PFSK-1 (cell line): ENCODE data around the gene RBBP8.

Source experiments
- FOXP2 ChIP-seq: optimal IDR thresholded peaks from 2 replicates; pipeline ENCODE3; 2011; ENCODE audit warnings: borderline replicate concordance, control low read depth, inconsistent platforms; ENCODE audit not compliant: insufficient read depth; ENCODE audit errors: extremely low read length, extremely low read depth
- POLR2AphosphoS5 ChIP-seq: IDR thresholded peaks from 2 replicates; pipeline ENCODE4 v1.6.1; 2012; ENCODE audit warnings: low read depth, mild to moderate bottlenecking, control low read depth, low read length, moderate library complexity
- SIN3A ChIP-seq: IDR thresholded peaks from 2 replicates; pipeline ENCODE4 v1.6.1; 2012; ENCODE audit warnings: mild to moderate bottlenecking, low read length, moderate library complexity, borderline replicate concordance; ENCODE audit not compliant: insufficient read depth
- TAF1 ChIP-seq: IDR thresholded peaks from 2 replicates; pipeline ENCODE4 v1.6.1; 2012; ENCODE audit warnings: low read length, control low read depth, borderline replicate concordance; ENCODE audit not compliant: insufficient read depth
- TF ChIP-seq, protein P1 (sequence below), 2 experiments: IDR thresholded peaks; 2 replicates each; pipeline versions ENCODE4 v1.6.1 to v1.8.0; 2011 to 2012; ENCODE audit warnings: low read depth in 2 of 2, low read length in 2 of 2, control low read depth in 1 of 2, inconsistent platforms in 1 of 2, mild to moderate bottlenecking in 1 of 2, moderate library complexity in 1 of 2; ENCODE audit not compliant: insufficient read depth in 1 of 2

Gene RBBP8

DNA sequence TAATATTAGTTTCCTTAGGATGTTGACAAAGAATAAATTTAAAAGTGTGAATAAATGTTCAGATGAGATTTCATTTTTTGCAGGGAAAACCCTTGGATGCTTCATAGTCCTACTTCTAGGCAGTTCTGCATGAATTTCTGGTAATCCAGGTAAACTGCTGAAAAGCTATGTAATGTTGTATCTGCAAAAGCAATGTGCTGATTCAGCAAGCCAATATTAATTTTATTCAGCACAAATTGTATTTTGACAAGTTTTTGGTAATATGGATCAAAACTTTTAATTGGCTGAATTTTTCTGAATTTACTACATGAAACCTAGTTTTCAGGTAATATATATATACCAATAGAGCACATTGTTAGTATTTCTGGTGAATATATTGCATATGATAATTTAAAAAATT lies 17.8 kb upstream of the RBBP8 start:
- no peak for TF ChIP-seq SIN3A
- no peak for TF ChIP-seq FOXP2
- no peak for TF ChIP-seq TAF1
- no peak for TF ChIP-seq POLR2AphosphoS5
- TF ChIP-seq, protein P1, sequence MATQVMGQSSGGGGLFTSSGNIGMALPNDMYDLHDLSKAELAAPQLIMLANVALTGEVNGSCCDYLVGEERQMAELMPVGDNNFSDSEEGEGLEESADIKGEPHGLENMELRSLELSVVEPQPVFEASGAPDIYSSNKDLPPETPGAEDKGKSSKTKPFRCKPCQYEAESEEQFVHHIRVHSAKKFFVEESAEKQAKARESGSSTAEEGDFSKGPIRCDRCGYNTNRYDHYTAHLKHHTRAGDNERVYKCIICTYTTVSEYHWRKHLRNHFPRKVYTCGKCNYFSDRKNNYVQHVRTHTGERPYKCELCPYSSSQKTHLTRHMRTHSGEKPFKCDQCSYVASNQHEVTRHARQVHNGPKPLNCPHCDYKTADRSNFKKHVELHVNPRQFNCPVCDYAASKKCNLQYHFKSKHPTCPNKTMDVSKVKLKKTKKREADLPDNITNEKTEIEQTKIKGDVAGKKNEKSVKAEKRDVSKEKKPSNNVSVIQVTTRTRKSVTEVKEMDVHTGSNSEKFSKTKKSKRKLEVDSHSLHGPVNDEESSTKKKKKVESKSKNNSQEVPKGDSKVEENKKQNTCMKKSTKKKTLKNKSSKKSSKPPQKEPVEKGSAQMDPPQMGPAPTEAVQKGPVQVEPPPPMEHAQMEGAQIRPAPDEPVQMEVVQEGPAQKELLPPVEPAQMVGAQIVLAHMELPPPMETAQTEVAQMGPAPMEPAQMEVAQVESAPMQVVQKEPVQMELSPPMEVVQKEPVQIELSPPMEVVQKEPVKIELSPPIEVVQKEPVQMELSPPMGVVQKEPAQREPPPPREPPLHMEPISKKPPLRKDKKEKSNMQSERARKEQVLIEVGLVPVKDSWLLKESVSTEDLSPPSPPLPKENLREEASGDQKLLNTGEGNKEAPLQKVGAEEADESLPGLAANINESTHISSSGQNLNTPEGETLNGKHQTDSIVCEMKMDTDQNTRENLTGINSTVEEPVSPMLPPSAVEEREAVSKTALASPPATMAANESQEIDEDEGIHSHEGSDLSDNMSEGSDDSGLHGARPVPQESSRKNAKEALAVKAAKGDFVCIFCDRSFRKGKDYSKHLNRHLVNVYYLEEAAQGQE (IDR thresholded peaks at IDR 0.05; ENCODE audit: insufficient read depth in 1 of 2, low read depth in 2 of 2, low read length in 2 of 2), result no peak

DNA sequence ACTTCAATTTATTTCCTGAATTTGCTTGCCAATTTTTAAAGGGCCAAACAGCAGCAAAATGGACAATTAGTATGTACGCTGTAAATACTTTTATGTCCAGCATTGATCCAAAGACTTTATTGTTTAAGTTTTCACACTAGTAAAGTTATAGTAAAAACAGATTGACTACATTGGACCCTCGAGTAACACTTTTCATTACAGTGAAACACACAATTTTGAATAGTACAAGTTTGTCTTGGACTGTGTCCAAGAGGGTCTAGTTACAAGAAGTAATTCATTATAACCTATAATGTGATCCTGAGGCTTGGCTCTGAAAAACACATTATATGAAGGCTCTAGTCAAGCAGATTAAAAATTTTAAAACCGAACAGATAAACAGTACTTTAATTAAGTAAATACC lies 11.4 kb upstream of the RBBP8 start:
- TF ChIP-seq TAF1, result no peak

DNA sequence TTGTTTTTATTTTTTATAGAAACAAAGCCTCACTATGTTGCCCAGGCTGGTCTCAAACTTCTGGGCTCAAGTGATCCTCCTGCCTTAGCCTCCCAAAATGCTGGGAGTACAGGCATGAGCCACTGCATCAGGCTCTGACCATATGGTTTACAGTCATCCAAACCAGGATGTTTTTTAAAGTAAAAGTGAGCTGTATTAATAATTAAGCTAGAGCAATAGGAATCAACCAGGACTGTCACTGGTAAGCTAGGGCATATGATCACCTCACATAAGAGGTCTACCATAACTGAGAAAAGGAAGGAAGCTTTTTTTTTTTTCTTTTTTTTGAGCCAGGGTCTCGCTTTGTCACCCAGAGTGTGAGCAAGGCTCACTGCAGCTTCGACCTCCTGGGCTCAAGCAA lies 8.5 kb upstream of the RBBP8 start:
- no peak for TF ChIP-seq FOXP2
- TF ChIP-seq POLR2AphosphoS5, result no peak
- TF ChIP-seq, protein P1 (IDR thresholded peaks at IDR 0.05; ENCODE audit: insufficient read depth in 1 of 2, low read depth in 2 of 2, low read length in 2 of 2), result no peak
- TF ChIP-seq SIN3A, result no peak
- no peak for TF ChIP-seq TAF1

DNA sequence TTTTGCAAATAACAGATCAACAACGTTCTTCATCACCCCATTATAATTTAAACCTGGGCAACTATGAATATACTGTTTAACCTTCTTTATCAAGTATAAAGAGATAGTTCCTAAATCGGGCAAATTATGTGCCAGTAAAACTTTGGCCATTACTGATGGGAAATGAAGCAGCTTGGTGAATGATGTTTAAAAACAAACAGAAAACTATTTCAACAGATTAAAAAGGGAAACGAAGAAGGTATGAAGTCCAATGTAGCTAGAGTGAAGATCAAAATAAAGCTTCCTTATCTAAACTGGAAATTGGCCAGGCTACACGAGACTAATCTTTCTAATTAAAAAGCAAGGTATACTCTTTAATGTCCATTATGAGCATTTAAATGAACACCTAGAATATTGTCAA lies 6.7 kb upstream of the RBBP8 start:
- TF ChIP-seq TAF1 (no peak), POLR2AphosphoS5 (no peak), FOXP2 (no peak), SIN3A (no peak)
- TF ChIP-seq, protein P1 (IDR thresholded peaks at IDR 0.05; ENCODE audit: insufficient read depth in 1 of 2, low read depth in 2 of 2, low read length in 2 of 2), result no peak

DNA sequence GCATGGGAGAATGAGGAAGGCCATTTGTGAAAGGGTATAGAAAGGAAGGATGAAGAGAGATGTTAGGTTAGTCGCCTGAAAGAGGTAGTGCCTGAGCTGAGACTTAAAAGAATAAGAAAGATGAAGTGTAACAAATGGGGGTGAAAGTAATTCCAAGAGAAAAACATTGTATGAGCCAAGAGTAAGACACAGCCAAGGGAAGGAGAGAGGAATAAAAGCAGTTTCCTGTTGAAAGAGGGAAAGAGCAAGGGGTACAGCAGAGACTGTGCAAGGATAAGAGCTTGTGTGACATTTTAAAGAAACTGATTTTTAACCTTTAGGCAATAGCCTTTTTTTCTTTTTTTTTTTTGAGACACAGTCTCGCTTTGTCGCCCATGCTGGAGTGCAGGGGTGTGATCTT lies 4.8 kb upstream of the RBBP8 start:
- TF ChIP-seq SIN3A (no peak), POLR2AphosphoS5 (no peak), FOXP2 (no peak), TAF1 (no peak)
- TF ChIP-seq, protein P1 (IDR thresholded peaks at IDR 0.05; ENCODE audit: insufficient read depth in 1 of 2, low read depth in 2 of 2, low read length in 2 of 2), result no peak
